GM23338 (cell line): ENCODE measurements around the gene DGKE. TPM values are rescaled to one million over a fixed set of nuclear protein-coding genes. Genes with fewer than 3 reads are reported as not detected.

Source experiments
- ATAC-seq: fragments of 200-7000 bp; cut with Tn5 transposase; 3 replicates; pipeline ENCODE4 v1.9.1; 2020
- DNase-seq: peaks from one replicate; pipeline ENCODE4 v3.0.0-alpha.2; 2015; ENCODE audit warnings: low spot score
- H2AFZ ChIP-seq: fragments of 200-600 bp; sonication (generic); 2 replicates; pipeline ENCODE4 v1.8.0; 2016; ENCODE audit warnings: antibody characterized with exemption, mild to moderate bottlenecking, moderate library complexity
- H3F3A ChIP-seq: fragments of 200-600 bp; sonication (generic); replicated peaks from 2 replicates; pipeline ENCODE4 v1.8.0; 2017; ENCODE audit warnings: antibody characterized with exemption, mixed run types, low read depth
- H3K27ac ChIP-seq: fragments of 200-600 bp; sonication (generic); 2 replicates; pipeline ENCODE4 v1.6.1; 2016; ENCODE audit warnings: low read depth
- H3K27me3 ChIP-seq: fragments of 200-600 bp; sonication (generic); 2 replicates; pipeline ENCODE4 v1.8.0; 2016; ENCODE audit warnings: mild to moderate bottlenecking, mixed run types, moderate library complexity; ENCODE audit not compliant: insufficient read depth
- H3K36me3 ChIP-seq: fragments of 200-600 bp; sonication (generic); 2 replicates; pipeline ENCODE4 v1.8.0; 2016; ENCODE audit warnings: mild to moderate bottlenecking; ENCODE audit not compliant: insufficient read depth
- H3K4me1 ChIP-seq: fragments of 200-600 bp; sonication (generic); 2 replicates; pipeline ENCODE4 v1.8.0; 2016; ENCODE audit warnings: mild to moderate bottlenecking, moderate library complexity; ENCODE audit not compliant: insufficient read depth
- H3K4me2 ChIP-seq: fragments of 200-600 bp; sonication (generic); 2 replicates; pipeline ENCODE4 v1.7.1; 2017; ENCODE audit warnings: mixed run types
- H3K4me3 ChIP-seq: fragments of 200-600 bp; sonication (generic); 2 replicates; pipeline ENCODE4 v1.6.1; 2016; ENCODE audit warnings: mixed run types
- H3K79me2 ChIP-seq: fragments of 200-600 bp; sonication (generic); replicated peaks from 2 replicates; pipeline ENCODE4 v1.8.0; 2017; ENCODE audit warnings: mild to moderate bottlenecking; ENCODE audit not compliant: insufficient read depth
- H3K9me2 ChIP-seq: fragments of 200-600 bp; sonication (generic); 2 replicates; pipeline ENCODE4 v1.8.0; 2017; ENCODE audit not compliant: insufficient read depth
- H4K20me1 ChIP-seq: fragments of 200-600 bp; sonication (generic); replicated peaks from 2 replicates; pipeline ENCODE4 v1.8.0; 2017; ENCODE audit warnings: mild to moderate bottlenecking; ENCODE audit not compliant: insufficient read depth
- H3K27ac Mint-ChIP-seq: 2 replicates; pipeline ENCODE4 v1.8.0; 2020; ENCODE audit warnings: inconsistent platforms, mild to moderate bottlenecking, moderate library complexity, mixed read lengths
- H3K27me3 Mint-ChIP-seq: 3 replicates; pipeline ENCODE4 v1.8.0; 2022; ENCODE audit warnings: low read depth, mild to moderate bottlenecking, moderate library complexity, mixed read lengths, inconsistent platforms; ENCODE audit not compliant: insufficient read depth, poor library complexity
- H3K36me3 Mint-ChIP-seq: 3 replicates; pipeline ENCODE4 v1.8.0; 2021; ENCODE audit warnings: low read depth, mild to moderate bottlenecking, inconsistent platforms, moderate library complexity, mixed read lengths
- H3K4me1 Mint-ChIP-seq: 3 replicates; pipeline ENCODE4 v1.8.0; 2020; ENCODE audit warnings: mild to moderate bottlenecking, inconsistent platforms, mixed read lengths
- H3K4me3 Mint-ChIP-seq: 3 replicates; pipeline ENCODE4 v1.8.0; 2021; ENCODE audit warnings: moderate library complexity, mild to moderate bottlenecking, inconsistent platforms, mixed read lengths
- H3K9me3 Mint-ChIP-seq: 3 replicates; pipeline ENCODE4 v1.8.0; 2020; ENCODE audit warnings: moderate library complexity, mild to moderate bottlenecking, inconsistent platforms, mixed read lengths
- CREB1 ChIP-seq: fragments of 250-450 bp; sonication (Bioruptor Pico); IDR thresholded peaks from 2 replicates; pipeline ENCODE4 v1.5.0; 2020; ENCODE audit warnings: low read depth, mild to moderate bottlenecking, moderate library complexity
- EZH2 ChIP-seq: fragments of 200-600 bp; sonication (generic); IDR thresholded peaks from one replicate; pipeline ENCODE4 v1.8.0; 2017; ENCODE audit warnings: antibody characterized with exemption, mild to moderate bottlenecking, low read depth; ENCODE audit not compliant: unreplicated experiment
- EZH2phosphoT487 ChIP-seq: fragments of 200-600 bp; sonication (generic); IDR thresholded peaks from one replicate; pipeline ENCODE4 v1.8.1; 2018; ENCODE audit warnings: antibody characterized with exemption; ENCODE audit not compliant: unreplicated experiment
- JUNB ChIP-seq: IDR thresholded peaks from one replicate; pipeline ENCODE4 v1.6.1; 2016; ENCODE audit warnings: antibody characterized with exemption; ENCODE audit not compliant: unreplicated experiment
- NANOG ChIP-seq: IDR thresholded peaks from 2 replicates; pipeline ENCODE4 v1.6.1; 2016; ENCODE audit warnings: antibody characterized with exemption, borderline replicate concordance
- POLR2AphosphoS5 ChIP-seq: IDR thresholded peaks from 2 replicates; pipeline ENCODE4 v1.6.1; 2016; ENCODE audit warnings: antibody characterized with exemption, low read depth
- REST ChIP-seq: IDR thresholded peaks from one replicate; pipeline ENCODE4 v1.6.1; 2018; ENCODE audit warnings: antibody characterized with exemption; ENCODE audit not compliant: unreplicated experiment
- STAT1 ChIP-seq: IDR thresholded peaks from one replicate; pipeline ENCODE4 v1.6.1; 2016; ENCODE audit warnings: antibody characterized with exemption; ENCODE audit not compliant: unreplicated experiment
- ZNF114 ChIP-seq: fragments of 250-450 bp; sonication (Bioruptor Pico); IDR thresholded peaks from 2 replicates; pipeline ENCODE4 v1.5.0; 2020; ENCODE audit warnings: mild to moderate bottlenecking, moderate library complexity
- ZNF331 ChIP-seq: fragments of 250-450 bp; sonication (Bioruptor Pico); IDR thresholded peaks from 2 replicates; pipeline ENCODE4 v1.5.0; 2020; ENCODE audit warnings: low read depth, mild to moderate bottlenecking, moderate library complexity
- polyA plus RNA-seq: library from polyadenylated mRNA; unstranded; fragments of >200 nt; fragmentation: Nextera tagmentation; extraction: Ambion mirVana; gene quantifications from 2 replicates; pipeline ENCODE4 v1.2.1, GENCODE V29; 2016
- total RNA-seq: library from RNA; depleted of rRNA; stranded (reverse); fragments of >200 nt; shearing (Covaris generic); gene quantifications from 2 replicates; pipeline ENCODE4 v1.2.3, GENCODE V29; 2014
- TF ChIP-seq, protein P1 (sequence below): fragments of 250-450 bp; sonication (Bioruptor Pico); IDR thresholded peaks from 2 replicates; pipeline ENCODE4 v1.5.0; 2020; ENCODE audit warnings: mild to moderate bottlenecking, moderate library complexity
- TF ChIP-seq, protein P2 (sequence below), 2 experiments: fragments of 200-600 bp in 1 of 2; sonication (generic) in 1 of 2; conservative IDR thresholded peaks; 2 replicates each; pipeline versions ENCODE4 v1.5.1 to v1.6.1; 2016 to 2017; ENCODE audit warnings: antibody characterized with exemption in 2 of 2, low read depth in 2 of 2, mild to moderate bottlenecking in 2 of 2, moderate library complexity in 1 of 2
- TF ChIP-seq, protein P3 (sequence below): IDR thresholded peaks from 2 replicates; pipeline ENCODE4 v1.6.1; 2016; ENCODE audit warnings: antibody characterized with exemption

DGKE gene
- total and polyA plus RNA-seq, 2 experiments from 2014 or later: 3.9 to 10.1 TPM

- Mint-ChIP-seq H3K27me3 (peaks cover 2% of the 10 kb centered on the region), H3K4me1 (peaks cover 8% of the 10 kb centered on the region), H3K9me3 (no peaks in the 10 kb centered on the region), H3K27ac (no peak overlapping the region), H3K36me3 (peaks cover 75% of the 10 kb centered on the region), H3K4me3 (no peak overlapping the region)
- Histone ChIP-seq H3K27me3 (no peaks in the 10 kb centered on the region), H4K20me1 (0 out of 2 replicates have a peak, but pooled peaks cover under 1% of the 10 kb centered on the region), H3K27ac (no peak overlapping the region), H3K79me2 (no peaks in the 10 kb centered on the region), H3K4me2 (no peak overlapping the region), H2AFZ (no peak overlapping the region), H3K4me3 (no peak overlapping the region), H3K36me3 (peaks cover 40% of the 10 kb centered on the region), H3F3A (no peaks in the 10 kb centered on the region), H3K4me1 (0 out of 2 replicates have a peak, but pooled peaks cover 3% of the 10 kb centered on the region), H3K9me2 (no peaks in the 10 kb centered on the region)
- DNase-seq (no peak), ATAC-seq (no peak)
- TF ChIP-seq, protein P1, sequence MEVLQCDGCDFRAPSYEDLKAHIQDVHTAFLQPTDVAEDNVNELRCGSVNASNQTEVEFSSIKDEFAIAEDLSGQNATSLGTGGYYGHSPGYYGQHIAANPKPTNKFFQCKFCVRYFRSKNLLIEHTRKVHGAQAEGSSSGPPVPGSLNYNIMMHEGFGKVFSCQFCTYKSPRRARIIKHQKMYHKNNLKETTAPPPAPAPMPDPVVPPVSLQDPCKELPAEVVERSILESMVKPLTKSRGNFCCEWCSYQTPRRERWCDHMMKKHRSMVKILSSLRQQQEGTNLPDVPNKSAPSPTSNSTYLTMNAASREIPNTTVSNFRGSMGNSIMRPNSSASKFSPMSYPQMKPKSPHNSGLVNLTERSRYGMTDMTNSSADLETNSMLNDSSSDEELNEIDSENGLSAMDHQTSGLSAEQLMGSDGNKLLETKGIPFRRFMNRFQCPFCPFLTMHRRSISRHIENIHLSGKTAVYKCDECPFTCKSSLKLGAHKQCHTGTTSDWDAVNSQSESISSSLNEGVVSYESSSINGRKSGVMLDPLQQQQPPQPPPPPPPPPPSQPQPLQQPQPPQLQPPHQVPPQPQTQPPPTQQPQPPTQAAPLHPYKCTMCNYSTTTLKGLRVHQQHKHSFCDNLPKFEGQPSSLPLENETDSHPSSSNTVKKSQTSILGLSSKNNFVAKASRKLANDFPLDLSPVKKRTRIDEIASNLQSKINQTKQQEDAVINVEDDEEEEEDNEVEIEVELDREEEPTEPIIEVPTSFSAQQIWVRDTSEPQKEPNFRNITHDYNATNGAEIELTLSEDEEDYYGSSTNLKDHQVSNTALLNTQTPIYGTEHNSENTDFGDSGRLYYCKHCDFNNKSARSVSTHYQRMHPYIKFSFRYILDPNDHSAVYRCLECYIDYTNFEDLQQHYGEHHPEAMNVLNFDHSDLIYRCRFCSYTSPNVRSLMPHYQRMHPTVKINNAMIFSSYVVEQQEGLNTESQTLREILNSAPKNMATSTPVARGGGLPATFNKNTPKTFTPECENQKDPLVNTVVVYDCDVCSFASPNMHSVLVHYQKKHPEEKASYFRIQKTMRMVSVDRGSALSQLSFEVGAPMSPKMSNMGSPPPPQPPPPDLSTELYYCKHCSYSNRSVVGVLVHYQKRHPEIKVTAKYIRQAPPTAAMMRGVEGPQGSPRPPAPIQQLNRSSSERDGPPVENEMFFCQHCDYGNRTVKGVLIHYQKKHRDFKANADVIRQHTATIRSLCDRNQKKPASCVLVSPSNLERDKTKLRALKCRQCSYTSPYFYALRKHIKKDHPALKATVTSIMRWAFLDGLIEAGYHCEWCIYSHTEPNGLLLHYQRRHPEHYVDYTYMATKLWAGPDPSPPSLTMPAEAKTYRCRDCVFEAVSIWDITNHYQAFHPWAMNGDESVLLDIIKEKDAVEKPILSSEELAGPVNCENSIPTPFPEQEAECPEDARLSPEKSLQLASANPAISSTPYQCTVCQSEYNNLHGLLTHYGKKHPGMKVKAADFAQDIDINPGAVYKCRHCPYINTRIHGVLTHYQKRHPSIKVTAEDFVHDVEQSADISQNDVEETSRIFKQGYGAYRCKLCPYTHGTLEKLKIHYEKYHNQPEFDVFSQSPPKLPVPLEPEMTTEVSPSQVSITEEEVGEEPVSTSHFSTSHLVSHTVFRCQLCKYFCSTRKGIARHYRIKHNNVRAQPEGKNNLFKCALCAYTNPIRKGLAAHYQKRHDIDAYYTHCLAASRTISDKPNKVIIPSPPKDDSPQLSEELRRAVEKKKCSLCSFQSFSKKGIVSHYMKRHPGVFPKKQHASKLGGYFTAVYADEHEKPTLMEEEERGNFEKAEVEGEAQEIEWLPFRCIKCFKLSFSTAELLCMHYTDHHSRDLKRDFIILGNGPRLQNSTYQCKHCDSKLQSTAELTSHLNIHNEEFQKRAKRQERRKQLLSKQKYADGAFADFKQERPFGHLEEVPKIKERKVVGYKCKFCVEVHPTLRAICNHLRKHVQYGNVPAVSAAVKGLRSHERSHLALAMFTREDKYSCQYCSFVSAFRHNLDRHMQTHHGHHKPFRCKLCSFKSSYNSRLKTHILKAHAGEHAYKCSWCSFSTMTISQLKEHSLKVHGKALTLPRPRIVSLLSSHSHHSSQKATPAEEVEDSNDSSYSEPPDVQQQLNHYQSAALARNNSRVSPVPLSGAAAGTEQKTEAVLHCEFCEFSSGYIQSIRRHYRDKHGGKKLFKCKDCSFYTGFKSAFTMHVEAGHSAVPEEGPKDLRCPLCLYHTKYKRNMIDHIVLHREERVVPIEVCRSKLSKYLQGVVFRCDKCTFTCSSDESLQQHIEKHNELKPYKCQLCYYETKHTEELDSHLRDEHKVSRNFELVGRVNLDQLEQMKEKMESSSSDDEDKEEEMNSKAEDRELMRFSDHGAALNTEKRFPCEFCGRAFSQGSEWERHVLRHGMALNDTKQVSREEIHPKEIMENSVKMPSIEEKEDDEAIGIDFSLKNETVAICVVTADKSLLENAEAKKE (CRISPR knock-in tag): no peak
- TF ChIP-seq CREB1 (CRISPR knock-in tag) (no peak), REST (no peak), ZNF114 (CRISPR knock-in tag) (no peak), POLR2AphosphoS5 (no peak), STAT1 (no peak), JUNB (no peak), ZNF331 (CRISPR knock-in tag) (no peak), EZH2 (no peak), NANOG (no peak), EZH2phosphoT487 (no peak)
- TF ChIP-seq, protein P2, sequence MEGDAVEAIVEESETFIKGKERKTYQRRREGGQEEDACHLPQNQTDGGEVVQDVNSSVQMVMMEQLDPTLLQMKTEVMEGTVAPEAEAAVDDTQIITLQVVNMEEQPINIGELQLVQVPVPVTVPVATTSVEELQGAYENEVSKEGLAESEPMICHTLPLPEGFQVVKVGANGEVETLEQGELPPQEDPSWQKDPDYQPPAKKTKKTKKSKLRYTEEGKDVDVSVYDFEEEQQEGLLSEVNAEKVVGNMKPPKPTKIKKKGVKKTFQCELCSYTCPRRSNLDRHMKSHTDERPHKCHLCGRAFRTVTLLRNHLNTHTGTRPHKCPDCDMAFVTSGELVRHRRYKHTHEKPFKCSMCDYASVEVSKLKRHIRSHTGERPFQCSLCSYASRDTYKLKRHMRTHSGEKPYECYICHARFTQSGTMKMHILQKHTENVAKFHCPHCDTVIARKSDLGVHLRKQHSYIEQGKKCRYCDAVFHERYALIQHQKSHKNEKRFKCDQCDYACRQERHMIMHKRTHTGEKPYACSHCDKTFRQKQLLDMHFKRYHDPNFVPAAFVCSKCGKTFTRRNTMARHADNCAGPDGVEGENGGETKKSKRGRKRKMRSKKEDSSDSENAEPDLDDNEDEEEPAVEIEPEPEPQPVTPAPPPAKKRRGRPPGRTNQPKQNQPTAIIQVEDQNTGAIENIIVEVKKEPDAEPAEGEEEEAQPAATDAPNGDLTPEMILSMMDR (conservative IDR thresholded peaks at IDR 0.05; ENCODE audit: low read depth in 2 of 2): no peak
- TF ChIP-seq, protein P3, sequence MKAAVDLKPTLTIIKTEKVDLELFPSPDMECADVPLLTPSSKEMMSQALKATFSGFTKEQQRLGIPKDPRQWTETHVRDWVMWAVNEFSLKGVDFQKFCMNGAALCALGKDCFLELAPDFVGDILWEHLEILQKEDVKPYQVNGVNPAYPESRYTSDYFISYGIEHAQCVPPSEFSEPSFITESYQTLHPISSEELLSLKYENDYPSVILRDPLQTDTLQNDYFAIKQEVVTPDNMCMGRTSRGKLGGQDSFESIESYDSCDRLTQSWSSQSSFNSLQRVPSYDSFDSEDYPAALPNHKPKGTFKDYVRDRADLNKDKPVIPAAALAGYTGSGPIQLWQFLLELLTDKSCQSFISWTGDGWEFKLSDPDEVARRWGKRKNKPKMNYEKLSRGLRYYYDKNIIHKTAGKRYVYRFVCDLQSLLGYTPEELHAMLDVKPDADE: no peak
Measured at GRCh38 chr17:56903560-56903959, 69.6 kb downstream of the DGKE start.
